ENCODE results near the gene LRPAP1.
"Not testable (repeated sequence)": the region's sequence is repeated elsewhere in the genome, so short reads cannot be mapped to it uniquely, and the experiment has no call there.

DNA sequence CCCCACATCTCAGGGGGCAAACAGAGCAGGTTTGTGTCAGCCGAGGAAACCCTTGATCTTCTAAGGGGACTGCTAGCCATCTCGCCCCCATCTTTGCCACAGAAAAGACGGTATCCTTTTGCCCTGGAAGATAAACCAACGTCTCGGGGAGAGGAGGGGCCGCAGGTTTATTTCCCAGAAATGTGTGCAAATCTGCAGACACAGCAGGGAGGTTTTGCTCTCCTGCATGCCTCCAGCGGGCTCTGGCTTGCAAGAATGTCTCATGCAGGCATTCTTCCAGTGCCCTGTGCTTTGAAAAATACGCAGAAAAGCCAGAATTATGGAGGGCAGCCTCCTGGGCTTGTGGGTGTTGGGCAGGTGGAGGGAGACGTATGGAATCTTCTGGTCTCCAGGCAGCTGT lies 42.6 kb upstream of the LRPAP1 start:
- TF ChIP-seq, protein P1, sequence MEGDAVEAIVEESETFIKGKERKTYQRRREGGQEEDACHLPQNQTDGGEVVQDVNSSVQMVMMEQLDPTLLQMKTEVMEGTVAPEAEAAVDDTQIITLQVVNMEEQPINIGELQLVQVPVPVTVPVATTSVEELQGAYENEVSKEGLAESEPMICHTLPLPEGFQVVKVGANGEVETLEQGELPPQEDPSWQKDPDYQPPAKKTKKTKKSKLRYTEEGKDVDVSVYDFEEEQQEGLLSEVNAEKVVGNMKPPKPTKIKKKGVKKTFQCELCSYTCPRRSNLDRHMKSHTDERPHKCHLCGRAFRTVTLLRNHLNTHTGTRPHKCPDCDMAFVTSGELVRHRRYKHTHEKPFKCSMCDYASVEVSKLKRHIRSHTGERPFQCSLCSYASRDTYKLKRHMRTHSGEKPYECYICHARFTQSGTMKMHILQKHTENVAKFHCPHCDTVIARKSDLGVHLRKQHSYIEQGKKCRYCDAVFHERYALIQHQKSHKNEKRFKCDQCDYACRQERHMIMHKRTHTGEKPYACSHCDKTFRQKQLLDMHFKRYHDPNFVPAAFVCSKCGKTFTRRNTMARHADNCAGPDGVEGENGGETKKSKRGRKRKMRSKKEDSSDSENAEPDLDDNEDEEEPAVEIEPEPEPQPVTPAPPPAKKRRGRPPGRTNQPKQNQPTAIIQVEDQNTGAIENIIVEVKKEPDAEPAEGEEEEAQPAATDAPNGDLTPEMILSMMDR (IDR thresholded peaks at IDR 0.05) = not testable (repeated sequence)
- TF ChIP-seq POLR2A (IDR thresholded peaks at IDR 0.05) = not testable (repeated sequence)

Measured in ovary (tissue), 3 donors.